CD14-positive monocyte (primary cell): Measurements from ENCODE around the gene ARPC2. TPM values are rescaled to one million over a fixed set of nuclear protein-coding genes. Genes with fewer than 3 reads are reported as not detected.

Source experiments
- DNase-seq, 3 donors: peaks; one replicate each; pipeline ENCODE4 v3.0.0-alpha.2; 2011 to 2022
- H2AFZ ChIP-seq: 2 replicates; pipeline ENCODE4 v1.6.0; 2012; ENCODE audit warnings: mild to moderate bottlenecking, low read depth, low read length, inconsistent platforms; ENCODE audit not compliant: insufficient read depth, poor library complexity, severe bottlenecking
- H3K27ac ChIP-seq, 2 donors: 1 replicate in 1 of 2; 2 replicates in 1 of 2; pipeline ENCODE4 v1.5.1; 2012 to 2013; ENCODE audit warnings: low read length in 2 of 2, control low read depth in 1 of 2, inconsistent platforms in 1 of 2, low read depth in 1 of 2, mild to moderate bottlenecking in 1 of 2
- H3K27me3 ChIP-seq, 2 donors: one replicate each; pipeline versions ENCODE4 v1.6.0 to v1.6.1; 2011 to 2013; ENCODE audit warnings: low read length in 2 of 2; ENCODE audit not compliant: control insufficient read depth in 2 of 2, insufficient read depth in 2 of 2
- H3K36me3 ChIP-seq, 2 donors: replicated peaks in 1 of 2; 1 replicate in 1 of 2; 2 replicates in 1 of 2; pipeline versions ENCODE4 v1.5.1 to v1.6.1; 2012 to 2013; ENCODE audit warnings: low read length in 2 of 2, control low read depth in 1 of 2, inconsistent platforms in 1 of 2, mild to moderate bottlenecking in 1 of 2; ENCODE audit not compliant: insufficient read depth in 2 of 2, control insufficient read depth in 1 of 2
- H3K4me1 ChIP-seq, 2 donors: 1 replicate in 1 of 2; 2 replicates in 1 of 2; pipeline versions ENCODE4 v1.5.1 to v1.6.1; 2012 to 2013; ENCODE audit warnings: low read length in 2 of 2, control low read depth in 1 of 2, inconsistent platforms in 1 of 2, mild to moderate bottlenecking in 1 of 2, moderate library complexity in 1 of 2; ENCODE audit not compliant: insufficient read depth in 2 of 2, control insufficient read depth in 1 of 2
- H3K4me2 ChIP-seq: replicated peaks from 2 replicates; pipeline ENCODE3; 2012; ENCODE audit warnings: low read length, moderate library complexity, mild to moderate bottlenecking; ENCODE audit not compliant: poor library complexity, severe bottlenecking; ENCODE audit errors: extremely low read depth
- H3K4me3 ChIP-seq, 3 experiments: fragments of 200-600 bp in 1 of 3; sonication (generic) in 1 of 3; replicated peaks in 1 of 3; 1 replicate in 2 of 3; 2 replicates in 1 of 3; pipeline ENCODE4 v1.5.1; 2011 to 2013; ENCODE audit warnings: low read length in 3 of 3, mild to moderate bottlenecking in 3 of 3, control low read depth in 2 of 3, low read depth in 2 of 3, inconsistent platforms in 1 of 3, moderate library complexity in 1 of 3
- H3K79me2 ChIP-seq: 2 replicates; pipeline ENCODE4 v1.6.0; 2012; ENCODE audit warnings: mild to moderate bottlenecking, control low read depth, inconsistent platforms, low read length, moderate library complexity; ENCODE audit not compliant: insufficient read depth
- H3K9ac ChIP-seq: 2 replicates; pipeline ENCODE4 v1.6.0; 2017; ENCODE audit warnings: low read length, mild to moderate bottlenecking; ENCODE audit not compliant: insufficient read depth, poor library complexity, severe bottlenecking
- H3K9me3 ChIP-seq, 2 donors: replicated peaks in 1 of 2; 1 replicate in 1 of 2; 2 replicates in 1 of 2; pipeline versions ENCODE4 v1.5.1 to v1.6.1; 2012 to 2013; ENCODE audit warnings: low read length in 2 of 2, control low read depth in 1 of 2; ENCODE audit not compliant: control insufficient read depth in 1 of 2, insufficient read depth in 1 of 2
- H4K20me1 ChIP-seq: 2 replicates; pipeline ENCODE4 v1.6.0; 2012; ENCODE audit warnings: mild to moderate bottlenecking, low read length, control low read depth, moderate library complexity; ENCODE audit not compliant: insufficient read depth
- H3K27ac Mint-ChIP-seq, 7 donors: one replicate each; pipeline ENCODE4 v1.8.0; 2020; ENCODE audit warnings: mild to moderate bottlenecking in 7 of 7, mixed read lengths in 7 of 7, moderate library complexity in 6 of 7, inconsistent platforms in 2 of 7
- H3K27me3 Mint-ChIP-seq, 3 donors: one replicate each; pipeline ENCODE4 v1.8.0; 2021 to 2022; ENCODE audit warnings: low read depth in 3 of 3, mild to moderate bottlenecking in 3 of 3, mixed read lengths in 3 of 3, moderate library complexity in 3 of 3, inconsistent platforms in 1 of 3
- H3K36me3 Mint-ChIP-seq, 2 donors: one replicate each; pipeline ENCODE4 v1.8.0; 2020; ENCODE audit warnings: mixed read lengths in 2 of 2, inconsistent platforms in 1 of 2, mild to moderate bottlenecking in 1 of 2
- H3K4me1 Mint-ChIP-seq: one replicate; pipeline ENCODE4 v1.8.0; 2020; ENCODE audit warnings: mild to moderate bottlenecking, mixed read lengths
- H3K4me3 Mint-ChIP-seq, 2 donors: one replicate each; pipeline ENCODE4 v1.8.0; 2020; ENCODE audit warnings: mild to moderate bottlenecking in 2 of 2, mixed read lengths in 2 of 2, moderate library complexity in 1 of 2
- H3K9me3 Mint-ChIP-seq, 7 donors: one replicate each; pipeline ENCODE4 v1.8.0; 2020 to 2022; ENCODE audit warnings: mixed read lengths in 7 of 7, mild to moderate bottlenecking in 6 of 7, moderate library complexity in 6 of 7, inconsistent platforms in 2 of 7
- WGBS: methylation state at CpG from one replicate; pipeline ENCODE4 v1.1.5; 2013; ENCODE audit warnings: missing lambda C conversion rate; ENCODE audit not compliant: insufficient coverage; 5-methylcytosine and 5-hydroxymethylcytosine counted together
- intact Hi-C, 2 donors: fragments of 100-400 bp; cut with micrococcal nuclease; formaldehyde crosslinking; loops; one replicate each; pipeline versions ENCODE4 v1.15.0 to v1.15.1; 2023
- polyA plus RNA-seq, 3 donors: library from polyadenylated mRNA; depleted of rRNA in 1 of 3; unstranded in 2 of 3; stranded (reverse) in 1 of 3; fragments of 300-500 nt in 2 of 3; fragments of >200 nt in 1 of 3; fragmentation: Illumina TruSeq in 2 of 3; gene quantifications; 1 replicate in 2 of 3; 2 replicates in 1 of 3; pipeline ENCODE4 v1.2.3, GENCODE V29; 2012 to 2021
- TF ChIP-seq, protein P1 (sequence below): fragments of 200-600 bp; IDR thresholded peaks from one replicate; pipeline ENCODE4 v1.8.0; 2022; ENCODE audit warnings: antibody characterized with exemption, mild to moderate bottlenecking

ARPC2 gene
- polyA plus RNA-seq, 3 donors = 640 to 1,227 (median 1,162) TPM

- Mint-ChIP-seq H3K9me3 (peaks cover 0 to 2% (median 0%) of the 10 kb centered on the region in 7 donors), H3K4me1 (peaks cover 47% of the 10 kb centered on the region), H3K27ac (peak overlapping the region; percentile 18 to 88 (median 85)), H3K27me3 (no peaks in the 10 kb centered on the region), H3K4me3 (no peak overlapping the region), H3K36me3 (peaks cover 74 to 89% of the 10 kb centered on the region in 2 donors)
- H2AFZ ChIP-seq = no peak overlapping the region
- H3K4me2 ChIP-seq = peak overlapping the region; percentile 25
- peak overlapping the region; percentile 68 to 76 for H3K27ac ChIP-seq
- H3K4me3 ChIP-seq = peak overlapping the region in 1 of 3 experiments; percentile 64
- WGBS = no CpG with 5 or more reads among the region's 1 CpG
- no peak overlapping the region for H3K9ac ChIP-seq
- peaks cover 79 to 94% of the 10 kb centered on the region in 2 donors for H3K36me3 ChIP-seq
- peaks cover 44 to 52% of the 10 kb centered on the region in 2 donors for H3K4me1 ChIP-seq
- no peaks in the 10 kb centered on the region for H3K9me3 ChIP-seq
- intact Hi-C loops = loop anchor here in 1 of 2 donors (5.0 kb wide), 1 partner anchor 44 kb away; no protein-coding TSS in a partner anchor
- peaks cover 100% of the 10 kb centered on the region for H4K20me1 ChIP-seq
- H3K27me3 ChIP-seq = no peaks in the 10 kb centered on the region
- H3K79me2 ChIP-seq = peaks cover 87% of the 10 kb centered on the region
- TF ChIP-seq, protein P1, sequence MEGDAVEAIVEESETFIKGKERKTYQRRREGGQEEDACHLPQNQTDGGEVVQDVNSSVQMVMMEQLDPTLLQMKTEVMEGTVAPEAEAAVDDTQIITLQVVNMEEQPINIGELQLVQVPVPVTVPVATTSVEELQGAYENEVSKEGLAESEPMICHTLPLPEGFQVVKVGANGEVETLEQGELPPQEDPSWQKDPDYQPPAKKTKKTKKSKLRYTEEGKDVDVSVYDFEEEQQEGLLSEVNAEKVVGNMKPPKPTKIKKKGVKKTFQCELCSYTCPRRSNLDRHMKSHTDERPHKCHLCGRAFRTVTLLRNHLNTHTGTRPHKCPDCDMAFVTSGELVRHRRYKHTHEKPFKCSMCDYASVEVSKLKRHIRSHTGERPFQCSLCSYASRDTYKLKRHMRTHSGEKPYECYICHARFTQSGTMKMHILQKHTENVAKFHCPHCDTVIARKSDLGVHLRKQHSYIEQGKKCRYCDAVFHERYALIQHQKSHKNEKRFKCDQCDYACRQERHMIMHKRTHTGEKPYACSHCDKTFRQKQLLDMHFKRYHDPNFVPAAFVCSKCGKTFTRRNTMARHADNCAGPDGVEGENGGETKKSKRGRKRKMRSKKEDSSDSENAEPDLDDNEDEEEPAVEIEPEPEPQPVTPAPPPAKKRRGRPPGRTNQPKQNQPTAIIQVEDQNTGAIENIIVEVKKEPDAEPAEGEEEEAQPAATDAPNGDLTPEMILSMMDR = peak; percentile 56
- peak; percentile 36 to 45 (median 38) for DNase-seq
These were observed 13.9 kb downstream of the ARPC2 start for GRCh38 chr2:218230882-218231281.

- Histone ChIP-seq H3K4me1 (peaks cover 24 to 26% of the 10 kb centered on the region in 2 donors), H3K27ac (no peak overlapping the region), H2AFZ (no peak overlapping the region), H3K9me3 (no peaks in the 10 kb centered on the region), H4K20me1 (peaks cover 99% of the 10 kb centered on the region), H3K4me3 (no peak overlapping the region), H3K79me2 (peaks cover 89% of the 10 kb centered on the region), H3K9ac (no peak overlapping the region), H3K36me3 (peaks cover 85 to 93% of the 10 kb centered on the region in 2 donors), H3K4me2 (no peak overlapping the region), H3K27me3 (no peaks in the 10 kb centered on the region)
- intact Hi-C loops = loop anchor here in 1 of 2 donors (5.0 kb wide), 1 partner anchor 46 kb away; no protein-coding TSS in a partner anchor
- Mint-ChIP-seq H3K9me3 (peaks cover 0 to 2% (median 0%) of the 10 kb centered on the region in 7 donors), H3K27me3 (no peaks in the 10 kb centered on the region), H3K36me3 (peaks cover 68 to 87% of the 10 kb centered on the region in 2 donors), H3K27ac (peak overlapping the region in 1 of 7 donors; percentile 54), H3K4me3 (no peak overlapping the region), H3K4me1 (peaks cover 24% of the 10 kb centered on the region)
- no peak for DNase-seq
- whole genome bisulfite sequencing = 100% methylated on average over 1 of the region's 4 CpGs
- TF ChIP-seq, protein P1 = no peak
These were observed 16.6 kb downstream of the ARPC2 start for GRCh38 chr2:218233543-218233942.
